NCI-H2196 (cell line): Measurements from ENCODE around the gene SMC1B.
"Not testable (repeated sequence)": the region's sequence is repeated elsewhere in the genome, so short reads cannot be mapped to it uniquely, and the experiment has no call there.

Experiments
- DNase-seq: peaks from one replicate; lab custom pipeline; 2025; ENCODE audit not compliant: unreplicated experiment; lab: John Stamatoyannopoulos, UW

Gene SMC1B

DNA sequence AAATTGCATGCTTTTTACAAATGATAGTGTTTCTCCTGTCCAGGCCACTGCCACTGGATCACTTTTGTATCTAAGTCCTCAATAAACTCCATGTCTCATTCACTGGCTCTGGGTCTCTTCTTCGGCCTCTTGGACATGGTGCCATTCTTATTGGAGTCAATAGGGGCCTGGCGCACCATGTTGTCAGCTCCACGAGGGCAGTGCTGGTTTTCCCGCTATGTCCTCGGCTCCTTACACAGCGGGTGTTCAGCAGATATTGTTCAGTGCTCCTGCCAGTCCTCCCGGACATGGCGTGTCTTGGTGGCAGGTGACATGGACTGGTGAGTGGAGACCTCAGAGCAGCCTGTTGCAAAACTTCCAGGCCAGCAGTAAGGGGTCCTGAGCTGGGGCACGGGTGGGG is 107.3 kb downstream of the SMC1B start:
- DNase-seq = no peak

GRCh38 chr22:45305456-45306075 is 107.8 kb downstream of the SMC1B start:
- no peak for DNase-seq

DNA sequence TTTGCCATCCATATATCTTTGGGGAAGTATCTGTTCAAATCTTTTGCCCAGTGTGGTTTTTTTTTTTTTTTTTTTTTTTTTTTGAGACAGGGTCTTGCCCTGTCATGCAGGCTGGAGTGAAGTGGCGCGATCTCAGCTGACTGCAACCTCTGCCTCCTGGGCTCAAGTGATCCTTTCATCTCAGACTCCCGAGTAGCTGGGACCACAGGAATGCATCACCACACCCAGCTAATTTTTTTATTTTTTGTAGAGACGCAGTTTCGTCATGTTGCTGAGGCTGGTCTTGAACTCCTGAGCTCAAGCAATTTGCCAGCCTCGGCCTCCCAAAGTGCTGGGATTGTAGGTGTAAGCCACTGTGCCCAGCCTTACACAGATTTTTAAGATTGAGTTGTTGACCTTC is 108.4 kb downstream of the SMC1B start:
- no peak for DNase-seq

GRCh38 chr22:45303181-45303580 is 110.2 kb downstream of the SMC1B start:
- DNase-seq = no peak

DNA sequence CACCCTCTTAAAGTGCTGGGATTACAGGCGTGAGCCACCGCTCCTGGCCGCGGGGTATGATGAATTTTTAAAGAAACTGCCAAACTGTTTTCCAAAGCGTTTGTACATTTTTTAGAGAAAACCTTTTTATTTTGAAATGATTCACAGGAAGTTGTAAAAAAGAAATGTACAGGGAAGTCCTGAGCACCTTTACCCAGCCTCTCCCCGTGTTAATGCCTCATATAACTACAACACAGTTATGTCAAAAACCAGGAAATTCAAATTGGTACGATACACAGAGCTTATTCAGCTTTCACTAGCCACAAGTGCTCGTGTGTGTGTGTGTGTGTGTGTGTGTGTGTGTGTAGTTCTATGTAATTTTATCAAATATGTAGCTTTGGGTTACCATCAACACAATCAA is 110.6 kb downstream of the SMC1B start:
- no peak for DNase-seq

DNA sequence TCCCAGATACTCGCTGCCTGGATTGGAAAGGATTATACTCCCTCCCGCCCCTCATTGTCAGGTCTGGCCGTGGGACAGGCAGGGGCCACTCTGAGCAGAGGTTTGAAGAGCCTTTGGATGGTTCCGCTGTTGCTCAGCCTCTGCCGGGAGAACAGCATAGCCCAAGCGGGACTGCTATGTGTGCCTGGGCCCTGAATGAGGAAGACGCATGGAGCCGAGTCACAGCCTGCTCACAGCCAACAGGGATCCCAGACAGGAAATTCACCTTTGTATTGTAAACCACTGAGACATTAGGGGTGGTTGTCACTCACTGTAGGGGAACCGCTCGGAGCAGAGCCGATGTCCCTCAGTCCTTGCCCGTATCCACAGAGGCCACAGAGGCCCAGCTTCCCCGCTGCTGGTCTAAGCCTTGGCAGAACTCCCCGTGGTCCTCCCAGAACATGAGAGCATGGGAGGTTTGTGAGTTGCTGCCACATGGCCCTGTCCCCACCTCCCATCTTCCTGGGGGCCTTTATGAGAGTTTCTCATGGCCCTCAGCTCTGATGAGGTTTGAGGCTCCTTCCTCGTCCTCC is 114.4 kb downstream of the SMC1B start:
- DNase-seq = no peak

GRCh38 chr22:45296628-45297297 is 116.6 kb downstream of the SMC1B start:
- DNase-seq = no peak

GRCh38 chr22:45295492-45295891 is 117.9 kb downstream of the SMC1B start:
- no peak for DNase-seq

- DNase-seq = not testable (repeated sequence)
These were observed 118.4 kb downstream of the SMC1B start for GRCh38 chr22:45295004-45295403.
